CD4-positive, alpha-beta T cell treated with Interferon gamma for 1 hour (primary cell): ENCODE data around the gene SLC41A3.
"Not testable (repeated sequence)": the region's sequence is repeated elsewhere in the genome, so short reads cannot be mapped to it uniquely, and the experiment has no call there.

ENCODE experiments used
- DNase-seq: peaks from one replicate; pipeline ENCODE4 v3.0.0-alpha.2; 2020

The SLC41A3 gene

GRCh38 chr3:126023390-126023789 is 60.5 kb downstream of the SLC41A3 start:
- DNase-seq, result no peak

GRCh38 chr3:126022741-126023359 is 61.1 kb downstream of the SLC41A3 start:
- DNase-seq, result no peak

GRCh38 chr3:126021702-126022101 is 62.2 kb downstream of the SLC41A3 start:
- DNase-seq, result no peak

GRCh38 chr3:126021224-126021623 is 62.7 kb downstream of the SLC41A3 start:
- DNase-seq, result no peak

DNA sequence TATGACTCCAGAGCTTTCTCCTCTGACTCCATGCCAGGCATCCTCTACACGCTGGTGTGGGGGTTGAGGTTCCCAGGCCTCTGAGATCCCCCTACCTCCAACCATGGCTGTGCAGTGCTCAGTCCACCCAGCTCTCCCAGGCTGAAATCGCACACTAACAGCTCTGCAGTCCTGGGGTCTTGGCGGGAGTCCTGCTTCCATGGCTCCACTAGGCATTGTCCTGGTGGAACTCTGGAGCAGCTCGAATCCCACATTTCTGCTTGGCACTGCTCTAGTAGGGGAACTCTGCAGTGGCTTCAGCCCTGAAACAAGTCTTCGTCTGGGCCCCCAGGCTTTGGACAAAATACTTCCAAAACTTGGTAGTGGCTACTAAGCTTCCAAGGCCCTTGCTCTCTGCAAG is 64.2 kb downstream of the SLC41A3 start:
- DNase-seq, result no peak

DNA sequence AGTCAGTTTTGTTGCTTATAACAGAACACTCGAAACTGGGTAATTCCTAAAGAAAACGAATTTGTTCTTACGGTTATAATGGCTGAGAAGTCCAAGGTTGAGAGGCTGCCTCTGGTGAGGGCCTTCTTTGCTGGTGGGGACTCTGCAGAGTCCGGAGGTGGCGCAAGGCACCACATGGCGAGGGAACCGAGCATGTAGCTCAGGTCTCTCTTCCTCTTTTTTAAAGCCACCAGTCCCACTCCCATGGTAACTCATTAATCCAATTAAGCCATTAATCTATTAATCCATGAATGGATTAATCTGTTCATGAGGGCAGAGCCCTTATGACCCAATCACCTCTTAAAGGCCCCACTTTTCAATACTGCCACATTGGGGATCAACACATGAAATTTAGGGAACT is 64.9 kb downstream of the SLC41A3 start:
- DNase-seq, result no peak

GRCh38 chr3:126018545-126018944 is 65.4 kb downstream of the SLC41A3 start:
- no peak for DNase-seq

- DNase-seq, result no peak
These were observed 66.6 kb downstream of the SLC41A3 start for GRCh38 chr3:126017362-126017761.

DNA sequence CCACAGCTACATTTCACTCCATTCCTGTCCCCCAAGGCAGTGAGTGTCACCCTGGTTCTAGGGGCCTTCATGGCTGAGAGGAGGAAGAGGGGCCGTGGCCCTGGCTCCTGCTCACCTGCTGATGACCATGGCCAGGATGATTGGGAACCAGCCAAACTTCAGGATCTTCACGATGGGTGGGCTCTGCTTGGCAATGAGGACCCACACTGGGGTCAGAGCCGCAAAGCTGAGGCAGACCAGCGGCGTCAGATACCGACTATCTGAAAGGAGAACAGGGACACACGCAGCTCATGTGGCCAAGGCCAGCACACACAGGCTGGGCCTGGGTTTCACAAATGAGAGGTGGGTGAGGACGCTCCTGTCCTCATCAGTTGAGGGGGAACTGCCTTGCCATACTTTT is 67.3 kb downstream of the SLC41A3 start:
- no peak for DNase-seq

GRCh38 chr3:126015075-126015474 is 68.8 kb downstream of the SLC41A3 start:
- DNase-seq, result no peak

DNA sequence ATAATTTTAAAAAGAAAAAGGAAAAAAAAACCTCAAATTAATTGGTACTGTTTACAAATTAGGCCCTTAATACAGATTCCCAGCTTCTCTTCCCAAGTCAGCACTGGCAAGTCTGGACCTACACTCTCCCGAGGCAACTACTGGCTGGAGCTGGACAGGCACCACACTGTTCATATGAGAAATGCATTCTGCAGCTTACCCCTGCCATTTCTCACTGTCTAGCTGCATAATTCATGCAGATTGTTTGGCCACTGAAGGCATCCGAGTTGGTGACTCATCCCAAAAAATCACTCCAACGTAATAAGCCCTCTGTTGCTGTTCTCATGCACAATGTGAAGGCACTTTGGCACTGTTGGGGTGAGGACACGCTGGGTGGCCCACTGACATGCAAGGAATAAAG is 69.7 kb downstream of the SLC41A3 start:
- no peak for DNase-seq

DNA sequence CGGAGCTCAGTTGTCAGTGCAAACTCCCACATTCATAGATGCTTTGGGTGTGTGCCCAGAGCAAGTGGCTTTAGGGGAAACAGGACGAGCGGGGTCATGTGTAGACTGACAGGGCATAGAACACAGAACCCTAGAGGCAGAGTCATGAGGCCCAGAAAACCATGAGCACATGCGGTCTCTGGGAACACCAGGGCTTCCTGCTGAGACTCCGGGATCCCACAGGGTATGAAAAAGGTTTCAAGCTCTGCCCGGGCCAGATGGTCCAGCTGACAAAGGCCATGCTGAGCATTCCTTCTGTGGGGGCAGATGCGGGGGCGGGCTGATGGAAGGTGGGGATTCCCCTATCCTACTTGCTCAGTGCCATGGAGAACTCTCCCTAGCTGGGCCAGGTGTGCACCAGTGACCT is 70.2 kb downstream of the SLC41A3 start:
- no peak for DNase-seq

- no peak for DNase-seq
These were observed 74.7 kb downstream of the SLC41A3 start for GRCh38 chr3:126009181-126009580.

DNA sequence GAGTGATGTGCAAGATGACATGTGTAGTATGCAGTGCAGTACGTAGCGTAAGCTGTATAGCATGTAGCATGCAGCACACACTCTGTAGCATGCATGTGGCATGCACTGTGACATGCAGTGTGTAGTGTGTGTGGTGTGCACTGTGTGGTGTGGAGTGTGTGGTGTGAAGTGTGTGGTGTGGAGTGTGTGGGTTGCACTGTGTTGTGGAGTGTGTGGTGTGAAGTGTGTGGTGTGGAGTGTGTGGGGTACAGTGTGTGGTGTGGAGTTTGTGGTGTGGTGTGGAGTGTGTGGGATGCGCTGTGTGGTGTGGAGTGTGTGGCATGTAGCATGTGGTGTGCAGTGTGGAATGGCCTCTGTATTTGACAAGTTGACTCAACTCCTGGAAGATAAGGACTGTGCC is 75.7 kb downstream of the SLC41A3 start:
- DNase-seq, result no peak

GRCh38 chr3:126005951-126006350 is 78.0 kb downstream of the SLC41A3 start:
- DNase-seq, result no peak

DNA sequence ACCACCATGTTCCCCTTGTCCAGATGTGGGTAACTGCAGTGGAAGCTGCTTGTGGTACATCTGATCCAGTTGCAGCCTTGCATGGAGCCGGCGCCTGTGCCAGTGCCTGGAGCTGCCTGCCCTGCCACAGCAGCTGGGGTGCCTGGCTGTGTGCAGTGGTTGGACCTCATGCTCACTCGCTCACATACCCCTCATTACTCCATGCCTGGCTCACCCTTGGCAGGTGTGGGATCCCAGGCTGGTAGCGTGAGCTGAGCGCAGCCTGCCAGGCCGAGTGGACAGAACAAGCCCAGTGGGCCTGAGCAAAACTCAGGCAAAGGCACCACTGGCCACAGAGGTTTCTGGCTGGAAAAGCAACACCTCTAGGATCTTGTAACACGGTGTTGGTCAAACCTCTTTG is 79.2 kb downstream of the SLC41A3 start:
- no peak for DNase-seq

DNA sequence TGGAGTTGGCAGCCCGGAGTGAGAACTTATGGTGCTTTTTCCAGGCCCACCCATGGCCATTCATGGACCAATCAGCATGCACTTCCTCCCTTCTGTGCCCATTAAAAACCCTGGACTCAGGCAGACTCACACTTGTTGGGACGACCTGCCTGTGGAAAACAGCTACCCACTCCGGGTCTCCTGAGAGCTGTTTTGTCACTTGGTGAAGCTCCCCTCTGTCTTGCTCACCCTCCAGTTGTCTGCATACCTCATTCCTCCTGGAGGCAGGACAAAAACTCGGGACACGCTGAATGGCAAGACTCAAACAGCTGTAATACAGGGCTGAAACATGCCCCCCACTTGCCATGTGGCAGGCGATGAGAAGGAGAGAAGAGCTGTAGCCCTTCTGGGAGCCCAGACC is 79.7 kb downstream of the SLC41A3 start:
- DNase-seq, result no peak

- DNase-seq, result no peak
These were observed 80.3 kb downstream of the SLC41A3 start for GRCh38 chr3:126003447-126004190.

DNA sequence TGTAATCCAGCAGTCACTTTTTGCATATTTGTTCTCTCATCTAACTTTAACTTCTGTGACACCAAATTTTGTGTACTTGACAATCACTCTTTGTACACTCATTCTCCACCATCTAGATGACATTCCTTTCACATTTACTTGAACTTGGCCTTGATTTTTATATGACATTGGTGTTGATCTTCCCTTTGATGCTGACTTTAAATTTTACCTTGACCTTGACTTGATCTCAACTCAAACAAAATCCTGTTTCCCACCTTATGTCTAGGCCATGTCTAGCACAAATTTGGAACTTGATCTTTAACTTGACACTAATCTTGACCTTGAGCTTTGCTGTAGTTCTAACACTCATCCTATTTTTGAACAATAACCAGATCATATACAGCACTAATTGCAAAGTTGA is 81.7 kb downstream of the SLC41A3 start:
- DNase-seq, result no peak

- not testable (repeated sequence) for DNase-seq
These were observed 87.2 kb downstream of the SLC41A3 start for GRCh38 chr3:125996751-125997150.

DNA sequence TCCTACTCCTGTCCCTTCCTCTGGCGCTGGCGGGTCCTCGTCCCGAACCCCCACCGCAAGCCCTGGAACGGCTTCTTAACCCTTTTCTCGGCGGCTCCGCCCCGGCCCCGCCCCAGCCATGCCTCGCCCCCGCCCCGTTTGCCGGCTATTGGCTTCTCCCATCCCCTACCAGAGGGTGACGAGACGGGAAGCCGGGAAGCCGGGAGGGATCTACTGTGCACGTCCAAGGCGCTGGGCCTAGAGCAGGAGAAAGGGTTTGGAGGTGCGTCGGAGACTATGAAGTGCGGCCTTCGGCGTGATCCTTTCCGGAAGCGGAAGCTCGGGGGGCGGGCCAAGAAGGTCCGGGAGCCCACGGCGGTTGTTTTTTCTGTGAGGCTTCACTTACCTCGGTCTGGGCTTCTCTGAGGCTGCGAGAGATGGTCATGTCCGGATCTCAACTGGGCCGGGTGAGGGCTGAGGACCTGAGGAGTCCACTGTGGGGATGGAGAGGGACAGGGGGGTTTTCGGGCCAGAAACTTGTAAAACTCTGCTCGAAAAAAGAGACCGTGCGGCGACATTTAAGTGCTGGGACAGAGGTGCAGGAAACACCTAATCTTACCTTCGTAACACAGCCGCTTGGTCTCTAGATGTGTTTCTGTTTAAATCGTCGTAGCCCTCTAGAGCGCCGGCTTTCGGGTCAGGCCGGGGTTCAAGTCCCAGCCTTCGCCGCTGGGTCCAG is 93.5 kb downstream of the SLC41A3 start:
- peak; percentile 64 for DNase-seq

- DNase-seq, result not testable (repeated sequence)
These were observed 99.0 kb downstream of the SLC41A3 start for GRCh38 chr3:125984951-125985350.

GRCh38 chr3:125977104-125977503 is 106.8 kb downstream of the SLC41A3 start:
- DNase-seq, result not testable (repeated sequence)

DNA sequence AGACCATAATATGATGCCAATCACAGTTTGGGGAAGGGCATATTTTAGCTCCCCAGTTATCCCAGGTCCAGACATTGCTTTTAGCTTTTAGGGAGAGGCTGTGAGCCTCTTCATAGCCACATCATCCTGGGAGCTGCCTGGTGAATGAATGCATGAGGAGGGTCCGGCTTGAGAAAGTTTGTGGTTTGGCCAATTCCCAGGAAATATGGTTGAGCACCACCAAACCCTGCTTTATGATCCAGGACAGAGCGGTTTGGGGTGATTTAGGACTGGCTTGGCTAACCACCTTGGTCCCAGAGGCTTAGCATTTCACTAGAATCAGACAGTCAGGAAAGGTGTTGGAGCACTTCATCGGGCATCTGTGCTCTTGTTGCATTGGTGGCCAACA is 107.9 kb downstream of the SLC41A3 start:
- DNase-seq, result not testable (repeated sequence)
